ENCODE results near the gene KIF13A.

The KIF13A gene

GRCh38 chr6:17886891-17887290 lies 100.5 kb downstream of the KIF13A start:
- POLR2A ChIA-PET (ENCODE audit: low non-redundant PET) = no interaction called here
- no peak overlapping the region for H3K27ac ChIP-seq
- DNase-seq (ENCODE audit: low spot score) = no peak
- CTCF ChIA-PET = interaction anchor here (0.6 kb wide), 1 partner anchor 136 kb away, joined by 4 read pairs; no protein-coding TSS in a partner anchor
- TF ChIP-seq, protein P1, sequence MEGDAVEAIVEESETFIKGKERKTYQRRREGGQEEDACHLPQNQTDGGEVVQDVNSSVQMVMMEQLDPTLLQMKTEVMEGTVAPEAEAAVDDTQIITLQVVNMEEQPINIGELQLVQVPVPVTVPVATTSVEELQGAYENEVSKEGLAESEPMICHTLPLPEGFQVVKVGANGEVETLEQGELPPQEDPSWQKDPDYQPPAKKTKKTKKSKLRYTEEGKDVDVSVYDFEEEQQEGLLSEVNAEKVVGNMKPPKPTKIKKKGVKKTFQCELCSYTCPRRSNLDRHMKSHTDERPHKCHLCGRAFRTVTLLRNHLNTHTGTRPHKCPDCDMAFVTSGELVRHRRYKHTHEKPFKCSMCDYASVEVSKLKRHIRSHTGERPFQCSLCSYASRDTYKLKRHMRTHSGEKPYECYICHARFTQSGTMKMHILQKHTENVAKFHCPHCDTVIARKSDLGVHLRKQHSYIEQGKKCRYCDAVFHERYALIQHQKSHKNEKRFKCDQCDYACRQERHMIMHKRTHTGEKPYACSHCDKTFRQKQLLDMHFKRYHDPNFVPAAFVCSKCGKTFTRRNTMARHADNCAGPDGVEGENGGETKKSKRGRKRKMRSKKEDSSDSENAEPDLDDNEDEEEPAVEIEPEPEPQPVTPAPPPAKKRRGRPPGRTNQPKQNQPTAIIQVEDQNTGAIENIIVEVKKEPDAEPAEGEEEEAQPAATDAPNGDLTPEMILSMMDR (conservative IDR thresholded peaks at IDR 0.05; ENCODE audit: low read depth) = no peak

GRCh38 chr6:17885889-17886576 lies 101.4 kb downstream of the KIF13A start:
- no peak for DNase-seq (ENCODE audit: low spot score)
- CTCF ChIA-PET = no interaction called here
- TF ChIP-seq, protein P1 (conservative IDR thresholded peaks at IDR 0.05; ENCODE audit: low read depth) = no peak
- POLR2A ChIA-PET (ENCODE audit: low non-redundant PET) = no interaction called here
- H3K27ac ChIP-seq = no peak overlapping the region

DNA sequence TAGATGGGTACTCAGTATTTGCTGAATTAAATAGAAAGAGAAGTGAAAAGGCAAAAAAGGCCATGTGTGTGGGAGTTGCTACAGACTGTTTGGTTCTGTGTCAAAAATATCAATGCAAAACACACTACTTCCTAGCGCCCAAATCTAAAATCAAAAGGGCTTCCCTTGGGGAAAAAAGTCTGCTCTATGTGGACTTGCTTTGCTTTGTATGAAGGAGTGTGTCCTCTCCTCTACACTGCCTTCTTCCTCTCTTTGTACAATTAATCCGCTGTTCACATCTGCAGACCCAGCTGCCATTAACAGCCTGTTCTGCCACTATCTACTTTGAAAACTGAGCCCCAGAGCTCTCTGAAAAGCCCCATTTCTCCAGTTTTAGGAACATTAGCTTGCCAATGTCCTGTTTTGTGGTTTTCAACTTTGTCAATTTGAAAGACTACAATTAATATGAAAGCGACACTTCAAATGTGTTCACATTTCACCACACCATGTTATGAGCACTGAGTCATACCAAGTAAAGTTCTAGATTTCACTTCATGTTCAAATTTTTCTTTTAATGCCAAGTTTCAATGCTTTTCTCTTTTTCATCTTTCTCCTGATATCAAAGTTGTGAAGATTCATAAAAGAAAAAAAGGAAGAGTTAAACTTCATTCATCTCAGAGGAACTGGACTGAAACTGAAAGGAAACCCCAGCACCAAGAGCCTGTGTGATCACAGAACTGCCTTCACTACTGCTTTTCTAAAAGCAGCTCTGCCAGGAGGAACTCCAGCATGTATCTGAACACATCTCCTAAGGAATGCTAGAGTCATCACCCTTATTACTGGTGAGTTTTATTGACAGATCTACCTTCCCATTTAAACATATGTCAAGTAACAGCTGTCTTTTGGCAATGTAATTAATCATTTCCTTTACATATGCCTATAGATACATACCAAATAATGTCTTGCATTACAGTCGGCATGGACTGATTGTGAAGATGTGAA lies 102.6 kb downstream of the KIF13A start:
- ChIA-PET CTCF (no interaction called here), POLR2A (ENCODE audit: low non-redundant PET) (no interaction called here)
- TF ChIP-seq, protein P1 (conservative IDR thresholded peaks at IDR 0.05; ENCODE audit: low read depth) = no peak
- DNase-seq (ENCODE audit: low spot score) = no peak
- H3K27ac ChIP-seq = no peak overlapping the region

- ChIA-PET POLR2A (ENCODE audit: low non-redundant PET) (no interaction called here), CTCF (interaction anchor here (0.7 kb wide), 1 partner anchor 448 kb away, joined by 3 read pairs; no protein-coding TSS in a partner anchor)
- TF ChIP-seq, protein P1 (conservative IDR thresholded peaks at IDR 0.05; ENCODE audit: low read depth) = no peak
- no peak for DNase-seq (ENCODE audit: low spot score)
- H3K27ac ChIP-seq = no peak overlapping the region
Observed at GRCh38 chr6:17883665-17884497, 103.6 kb downstream of the KIF13A start.

DNA sequence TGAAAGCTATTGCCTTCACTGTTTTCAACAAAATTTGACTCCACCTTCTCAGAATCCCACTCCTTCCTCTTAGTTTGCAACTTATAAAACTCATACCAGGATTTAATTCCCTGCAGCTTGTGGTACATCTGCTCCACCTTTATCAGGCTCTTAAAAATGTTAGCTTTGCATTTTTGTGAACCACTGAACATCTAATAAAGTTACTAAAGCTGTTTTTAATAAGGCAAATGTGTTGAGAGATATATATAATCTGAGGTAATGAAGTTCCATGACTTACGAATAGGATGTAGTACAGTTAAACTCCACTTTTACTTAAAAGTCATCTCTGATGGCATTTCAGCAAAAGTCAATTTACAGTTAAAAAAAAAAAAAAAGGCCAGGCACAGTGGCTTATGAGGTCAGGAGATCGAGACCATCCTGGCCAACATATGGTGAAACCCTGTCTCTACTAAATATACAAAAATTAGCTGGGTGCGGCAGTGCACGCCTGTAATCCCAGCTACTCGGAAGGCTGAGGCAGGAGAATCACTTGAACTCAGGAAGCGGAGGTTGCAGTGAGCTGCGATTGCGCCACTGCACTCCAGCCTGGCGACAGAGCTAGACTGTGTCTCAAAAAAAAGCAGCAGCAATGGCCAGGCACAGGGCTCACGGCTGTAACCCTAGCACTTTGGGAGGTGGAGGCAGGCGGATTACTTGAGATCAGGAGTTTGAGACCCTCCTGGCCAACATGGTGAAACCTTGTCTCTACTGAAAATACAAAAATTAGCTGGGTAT lies 106.2 kb downstream of the KIF13A start:
- POLR2A ChIA-PET (ENCODE audit: low non-redundant PET) = interaction anchor here (0.7 kb wide), 1 partner anchor 505 kb away, joined by 3 read pairs; no protein-coding TSS in a partner anchor
- TF ChIP-seq, protein P1 (conservative IDR thresholded peaks at IDR 0.05; ENCODE audit: low read depth) = no peak
- no peak overlapping the region; the same call in 1 of the 2 replicates for H3K27ac ChIP-seq
- DNase-seq (ENCODE audit: low spot score) = no peak
- CTCF ChIA-PET = interaction anchor here (0.6 to 1.1 kb wide), 5 partner anchors 13 to 264 kb away, joined by 3 to 5 read pairs (median 3); no protein-coding TSS in a partner anchor

All from RWPE1 (cell line).